Parathyroid adenoma (tissue), 2 donors: ENCODE measurements around the gene EIF4ENIF1.

Source experiments
- H2AFZ ChIP-seq: fragments of 300-600 bp; sonication (generic); one replicate; pipeline ENCODE4 v1.7.0; 2017; ENCODE audit warnings: antibody characterized with exemption, mild to moderate bottlenecking
- H3K27ac ChIP-seq: fragments of 300-600 bp; sonication (generic); one replicate; pipeline ENCODE4 v1.7.0; 2017
- H3K27me3 ChIP-seq: fragments of 300-600 bp; sonication (generic); one replicate; pipeline ENCODE4 v1.7.0; 2017; ENCODE audit warnings: low read length; ENCODE audit not compliant: control insufficient read depth, insufficient read depth
- H3K36me3 ChIP-seq: fragments of 300-600 bp; sonication (generic); one replicate; pipeline ENCODE4 v1.7.0; 2017; ENCODE audit warnings: low read length; ENCODE audit not compliant: control insufficient read depth, insufficient read depth
- H3K4me1 ChIP-seq: fragments of 300-600 bp; sonication (generic); one replicate; pipeline ENCODE4 v1.7.0; 2017; ENCODE audit warnings: control low read depth
- H3K4me2 ChIP-seq: fragments of 300-600 bp; sonication (generic); one replicate; pipeline ENCODE4 v1.7.0; 2017; ENCODE audit warnings: low read length
- H3K4me3 ChIP-seq: fragments of 300-600 bp; sonication (generic); one replicate; pipeline ENCODE4 v1.7.0; 2017; ENCODE audit warnings: low read depth, low read length
- H3K79me2 ChIP-seq: fragments of 300-600 bp; sonication (generic); one replicate; pipeline ENCODE4 v1.7.0; 2017; ENCODE audit warnings: control low read depth
- H3K9ac ChIP-seq: fragments of 300-600 bp; sonication (generic); one replicate; pipeline ENCODE4 v1.7.0; 2017; ENCODE audit warnings: mild to moderate bottlenecking
- H3K9me3 ChIP-seq: fragments of 300-600 bp; sonication (generic); one replicate; pipeline ENCODE4 v1.7.0; 2017; ENCODE audit warnings: low read length; ENCODE audit not compliant: control insufficient read depth
- TF ChIP-seq, protein P1 (sequence below): fragments of 300-600 bp; sonication (generic); IDR thresholded peaks from one replicate; pipeline ENCODE4 v1.7.0; 2017; ENCODE audit warnings: antibody characterized with exemption, mild to moderate bottlenecking
- donor health status: primary hyperparathyroidism.

Gene EIF4ENIF1

DNA sequence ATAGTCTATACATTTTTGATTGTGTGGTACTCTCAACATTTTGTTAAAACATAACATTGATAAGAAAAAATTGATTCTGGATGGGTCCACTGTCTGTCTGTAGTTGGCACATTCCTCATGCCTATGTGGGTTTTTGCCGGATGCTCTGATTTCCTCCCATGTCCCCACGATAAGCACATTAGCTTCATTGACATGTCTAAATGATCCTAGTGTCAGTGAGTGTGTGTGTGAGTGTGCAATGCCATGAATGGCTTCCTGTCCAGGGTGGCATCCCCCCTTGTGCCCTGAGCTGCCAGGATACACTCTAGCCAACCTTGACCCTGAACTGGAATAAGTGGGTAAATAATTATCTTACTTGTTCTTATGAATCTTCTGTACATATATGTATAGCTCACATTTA lies 12.1 kb upstream of the EIF4ENIF1 start:
- Histone ChIP-seq H3K9ac (no peak overlapping the region), H3K4me1 (no peaks in the 10 kb centered on the region), H2AFZ (no peak overlapping the region), H3K4me3 (no peak overlapping the region), H3K36me3 (no peaks in the 10 kb centered on the region), H3K27me3 (no peaks in the 10 kb centered on the region), H3K27ac (no peak overlapping the region), H3K4me2 (no peak overlapping the region), H3K9me3 (no peaks in the 10 kb centered on the region), H3K79me2 (no peaks in the 10 kb centered on the region)
- TF ChIP-seq, protein P1, sequence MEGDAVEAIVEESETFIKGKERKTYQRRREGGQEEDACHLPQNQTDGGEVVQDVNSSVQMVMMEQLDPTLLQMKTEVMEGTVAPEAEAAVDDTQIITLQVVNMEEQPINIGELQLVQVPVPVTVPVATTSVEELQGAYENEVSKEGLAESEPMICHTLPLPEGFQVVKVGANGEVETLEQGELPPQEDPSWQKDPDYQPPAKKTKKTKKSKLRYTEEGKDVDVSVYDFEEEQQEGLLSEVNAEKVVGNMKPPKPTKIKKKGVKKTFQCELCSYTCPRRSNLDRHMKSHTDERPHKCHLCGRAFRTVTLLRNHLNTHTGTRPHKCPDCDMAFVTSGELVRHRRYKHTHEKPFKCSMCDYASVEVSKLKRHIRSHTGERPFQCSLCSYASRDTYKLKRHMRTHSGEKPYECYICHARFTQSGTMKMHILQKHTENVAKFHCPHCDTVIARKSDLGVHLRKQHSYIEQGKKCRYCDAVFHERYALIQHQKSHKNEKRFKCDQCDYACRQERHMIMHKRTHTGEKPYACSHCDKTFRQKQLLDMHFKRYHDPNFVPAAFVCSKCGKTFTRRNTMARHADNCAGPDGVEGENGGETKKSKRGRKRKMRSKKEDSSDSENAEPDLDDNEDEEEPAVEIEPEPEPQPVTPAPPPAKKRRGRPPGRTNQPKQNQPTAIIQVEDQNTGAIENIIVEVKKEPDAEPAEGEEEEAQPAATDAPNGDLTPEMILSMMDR: no peak

GRCh38 chr22:31497148-31497938 lies 7.7 kb upstream of the EIF4ENIF1 start:
- Histone ChIP-seq H3K27me3 (no peaks in the 10 kb centered on the region), H3K4me1 (no peaks in the 10 kb centered on the region), H3K36me3 (no peaks in the 10 kb centered on the region), H3K27ac (no peak overlapping the region), H3K9me3 (no peaks in the 10 kb centered on the region), H3K4me2 (peak overlapping the region; percentile 94), H2AFZ (peak overlapping the region; percentile 88), H3K9ac (no peak overlapping the region), H3K4me3 (peak overlapping the region; percentile 88), H3K79me2 (no peaks in the 10 kb centered on the region)
- TF ChIP-seq, protein P1: no peak

- no peaks in the 10 kb centered on the region for H3K79me2 ChIP-seq
- TF ChIP-seq, protein P1: no peak
- H2AFZ ChIP-seq: peak overlapping the region; percentile 88
- H3K4me2 ChIP-seq: peak overlapping the region; percentile 94
- no peaks in the 10 kb centered on the region for H3K9me3 ChIP-seq
- no peaks in the 10 kb centered on the region for H3K4me1 ChIP-seq
- H3K9ac ChIP-seq: no peak overlapping the region
- H3K27me3 ChIP-seq: no peaks in the 10 kb centered on the region
- no peaks in the 10 kb centered on the region for H3K36me3 ChIP-seq
- H3K4me3 ChIP-seq: peak overlapping the region; percentile 88
- peak overlapping the region; percentile 75 for H3K27ac ChIP-seq
Observed at GRCh38 chr22:31496735-31497146, 7.1 kb upstream of the EIF4ENIF1 start.

GRCh38 chr22:31496007-31496734 lies 6.5 kb upstream of the EIF4ENIF1 start, which contains the start of gene SFI1:
Gene SFI1 (plus strand): TSS chr22:31496536. CDS start chr22:31508285, 11,749 bp downstream.
- Histone ChIP-seq H3K79me2 (no peaks in the 10 kb centered on the region), H3K9ac (no peak within 1 kb of the TSS), H3K27me3 (no peaks in the 10 kb centered on the region), H3K4me3 (peak within 1 kb of the TSS; percentile 88), H3K4me2 (peak within 1 kb of the TSS; percentile 94), H3K4me1 (no peaks in the 10 kb centered on the region), H2AFZ (peak within 1 kb of the TSS; percentile 88), H3K36me3 (no peaks in the 10 kb centered on the region), H3K9me3 (no peaks in the 10 kb centered on the region), H3K27ac (peak within 1 kb of the TSS; percentile 75)
- TF ChIP-seq, protein P1: peak; percentile 18
